ENCODE results near the gene KCNK15. TPM values are rescaled to one million over a fixed set of nuclear protein-coding genes. Genes with fewer than 3 reads are reported as not detected.

KCNK15 gene
- total RNA-seq, 1 experiment from 2014 or later = 0.33 TPM

DNA sequence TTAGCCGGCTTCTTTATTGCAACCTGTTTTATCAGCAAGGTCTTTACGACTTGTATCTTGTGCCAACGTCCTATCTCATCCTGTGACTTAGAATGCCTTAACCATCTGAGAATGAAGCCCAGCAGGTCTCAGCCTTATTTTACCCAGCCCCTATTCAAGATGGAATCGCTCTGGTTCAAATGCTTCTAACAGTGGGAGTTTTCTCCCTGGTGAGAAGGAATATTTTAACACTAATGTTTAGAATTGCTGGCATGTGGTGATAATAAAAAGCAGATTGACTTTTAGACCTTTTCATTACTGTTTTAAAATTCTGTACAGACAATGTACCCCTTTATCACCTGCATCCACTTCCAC lies 9.9 kb upstream of the KCNK15 start:
- no peak overlapping the region for H4K8ac ChIP-seq (replicated peaks; ENCODE audit: insufficient read length, low read depth, low read length)
- Mint-ChIP-seq H3K27ac (peak overlapping the region; percentile 20 to 79 (median 76); a peak in 3 of 7 replicates), H3K4me3 (no peak overlapping the region), H3K36me3 (ENCODE audit: insufficient read depth in 1 of 3, low read depth in 3 of 3) (peaks cover 2 to 4% (median 2%) of the 10 kb centered on the region in 3 experiments; a peak in 2 of 7 replicates), H3K27me3 (ENCODE audit: low read depth) (peaks cover 3% of the 10 kb centered on the region), H3K9me3 (no peaks in the 10 kb centered on the region; a peak in 1 of 5 replicates), H3K4me1 (peaks cover 19 to 31% of the 10 kb centered on the region in 2 experiments)
- H4K20me1 ChIP-seq (ENCODE audit: control insufficient read depth, insufficient read depth, insufficient read length) = no peaks in the 10 kb centered on the region
- no peak overlapping the region for H4K91ac ChIP-seq (ENCODE audit: insufficient read length, low read depth, low read length)
- no peak overlapping the region for H3K18ac ChIP-seq (ENCODE audit: insufficient read length, low read depth, low read length)
- no peak overlapping the region for H3K27ac ChIP-seq (ENCODE audit: insufficient read length, low read depth, low read length)
- H3K9me3 ChIP-seq (ENCODE audit: control insufficient read depth, low read depth, low read length) = no peaks in the 10 kb centered on the region
- no peak overlapping the region for H3K23ac ChIP-seq (ENCODE audit: insufficient read length, low read depth, low read length)
- no peak overlapping the region for H3K9ac ChIP-seq (ENCODE audit: extremely low read depth, insufficient read length, low read length)
- DNase-seq = no peak
- H3K4me2 ChIP-seq (ENCODE audit: insufficient read depth, insufficient read length, low read length) = peak overlapping the region; percentile 2
- no peak overlapping the region for H2AK5ac ChIP-seq (ENCODE audit: insufficient read length, low read length)
- no peaks in the 10 kb centered on the region for H3K79me1 ChIP-seq (ENCODE audit: insufficient read depth, low read depth, low read length, poor library complexity, severe bottlenecking)
- H2AFZ ChIP-seq (ENCODE audit: low read length) = no peak overlapping the region
- H2BK5ac ChIP-seq (ENCODE audit: insufficient read length, low read length) = no peak overlapping the region
- no peak overlapping the region for H3K56ac ChIP-seq (ENCODE audit: insufficient read length, low read depth, low read length)
- H4K5ac ChIP-seq (ENCODE audit: insufficient read length, low read depth, low read length) = no peak overlapping the region
- no peak overlapping the region for H2BK120ac ChIP-seq (ENCODE audit: low read depth, low read length, poor library complexity, severe bottlenecking)
- no peak overlapping the region for H2BK12ac ChIP-seq (ENCODE audit: insufficient read length, low read depth, low read length)
- no peaks in the 10 kb centered on the region for H3K23me2 ChIP-seq (ENCODE audit: insufficient read length, low read depth, low read length, poor library complexity, severe bottlenecking)
- H3K4ac ChIP-seq (ENCODE audit: low read depth, low read length) = no peak overlapping the region
- WGBS (ENCODE audit: extremely low coverage, insufficient read length, low lambda C conversion rate) = no CpG with 5 or more reads among the region's 4 CpGs
- no peaks in the 10 kb centered on the region for H3K4me1 ChIP-seq (ENCODE audit: insufficient read depth, low read length)
- H3T11ph ChIP-seq (ENCODE audit: low read length) = no peak overlapping the region
- H2BK20ac ChIP-seq (ENCODE audit: low read depth, low read length, poor library complexity, severe bottlenecking) = no peak overlapping the region
- no peaks in the 10 kb centered on the region for H3K27me3 ChIP-seq (ENCODE audit: insufficient read depth, low read length)
- TF ChIP-seq, protein P1, sequence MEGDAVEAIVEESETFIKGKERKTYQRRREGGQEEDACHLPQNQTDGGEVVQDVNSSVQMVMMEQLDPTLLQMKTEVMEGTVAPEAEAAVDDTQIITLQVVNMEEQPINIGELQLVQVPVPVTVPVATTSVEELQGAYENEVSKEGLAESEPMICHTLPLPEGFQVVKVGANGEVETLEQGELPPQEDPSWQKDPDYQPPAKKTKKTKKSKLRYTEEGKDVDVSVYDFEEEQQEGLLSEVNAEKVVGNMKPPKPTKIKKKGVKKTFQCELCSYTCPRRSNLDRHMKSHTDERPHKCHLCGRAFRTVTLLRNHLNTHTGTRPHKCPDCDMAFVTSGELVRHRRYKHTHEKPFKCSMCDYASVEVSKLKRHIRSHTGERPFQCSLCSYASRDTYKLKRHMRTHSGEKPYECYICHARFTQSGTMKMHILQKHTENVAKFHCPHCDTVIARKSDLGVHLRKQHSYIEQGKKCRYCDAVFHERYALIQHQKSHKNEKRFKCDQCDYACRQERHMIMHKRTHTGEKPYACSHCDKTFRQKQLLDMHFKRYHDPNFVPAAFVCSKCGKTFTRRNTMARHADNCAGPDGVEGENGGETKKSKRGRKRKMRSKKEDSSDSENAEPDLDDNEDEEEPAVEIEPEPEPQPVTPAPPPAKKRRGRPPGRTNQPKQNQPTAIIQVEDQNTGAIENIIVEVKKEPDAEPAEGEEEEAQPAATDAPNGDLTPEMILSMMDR (conservative IDR thresholded peaks at IDR 0.05) = no peak
- no peak overlapping the region for H3K14ac ChIP-seq (ENCODE audit: insufficient read depth, low read length)
- H3K79me2 ChIP-seq (ENCODE audit: insufficient read depth, low read length) = no peaks in the 10 kb centered on the region
- no peak overlapping the region for H2BK15ac ChIP-seq (ENCODE audit: low read depth, low read length)
